Measurements from ENCODE around the gene ITGA11. TPM values are rescaled to one million over a fixed set of nuclear protein-coding genes. Genes with fewer than 3 reads are reported as not detected.

ITGA11 gene
- total and polyA plus RNA-seq, 2 of the 13 experiments (the other 11 are each of a cell fraction or from before 2014, with no cell fraction given): not detected

DNA sequence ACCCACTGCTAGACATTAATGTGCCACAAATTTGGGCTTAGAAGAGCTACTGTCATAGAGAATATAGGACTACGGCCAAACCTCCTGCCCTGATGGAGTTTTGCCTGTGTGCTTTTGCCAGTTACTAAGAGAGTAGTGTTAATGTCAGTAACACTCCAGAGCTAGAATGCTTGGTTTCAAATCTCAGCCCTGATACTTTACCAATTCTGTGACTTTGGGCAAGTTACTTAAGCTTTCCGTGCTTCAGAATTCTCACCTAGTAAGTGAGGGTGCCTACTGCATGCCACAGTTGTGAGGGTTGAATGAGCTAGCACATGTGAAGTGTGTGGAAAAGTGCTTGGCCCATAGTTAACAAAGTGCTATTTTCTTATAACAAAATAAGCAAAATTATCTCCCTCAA is 10.9 kb upstream of the ITGA11 start:
- in situ Hi-C loops (cut with HindIII; ENCODE audit: extremely low pct_ligation_motif_present, low pct_unique_long_range_greater_than_20kb): no loop called here
- no peak for ATAC-seq
- Histone ChIP-seq H3K27ac (ENCODE audit: extremely low read length, insufficient read depth, low read length) (no peak overlapping the region), H3K79me2 (ENCODE audit: insufficient read depth, low read length) (no peaks in the 10 kb centered on the region), H3K4me2 (ENCODE audit: low read depth, low read length) (no peak overlapping the region), H3K9ac (ENCODE audit: insufficient read depth, low read depth, low read length) (no peak overlapping the region), H3K4me1 (ENCODE audit: insufficient read depth, low read length) (no peaks in the 10 kb centered on the region), H3K4me3 (replicated peaks in 1 of 3; ENCODE audit: insufficient read depth in 1 of 3, low read depth in 2 of 3, low read length in 3 of 3) (no peak overlapping the region), H4K20me1 (ENCODE audit: insufficient read depth, low read length) (no peaks in the 10 kb centered on the region), H3K36me3 (replicated peaks in 1 of 2; ENCODE audit: control insufficient read depth in 1 of 2, insufficient read depth in 2 of 2, low read length in 2 of 2) (no peaks in the 10 kb centered on the region), H3K27me3 (ENCODE audit: control insufficient read depth in 1 of 2, insufficient read depth in 2 of 2, low read length in 2 of 2) (peaks cover 3 to 21% of the 10 kb centered on the region in 2 experiments; a peak in 3 of 5 replicates), H2AFZ (ENCODE audit: low read length) (no peak overlapping the region), H3K9me3 (ENCODE audit: low read length) (no peaks in the 10 kb centered on the region)
- ChIA-PET CTCF (ENCODE audit: low intra/inter-chr PET ratio, low total read pairs) (no interaction called here), POLR2A (no interaction called here)
- no peak for FAIRE-seq
- intact Hi-C loops (cut with micrococcal nuclease; ENCODE audit: unreplicated experiment): no loop called here
- WGBS (ENCODE audit: low lambda C conversion rate): 6% methylated on average over 2 of the region's 2 CpGs
- TF ChIP-seq TSC22D2 (CRISPR knock-in tag; IDR thresholded peaks at IDR 0.05; ENCODE audit: borderline replicate concordance): no peak
- TF ChIP-seq SIN3A (IDR thresholded peaks at IDR 0.05; ENCODE audit: borderline replicate concordance, low read depth, low read length): no peak
- TF ChIP-seq, protein P1, sequence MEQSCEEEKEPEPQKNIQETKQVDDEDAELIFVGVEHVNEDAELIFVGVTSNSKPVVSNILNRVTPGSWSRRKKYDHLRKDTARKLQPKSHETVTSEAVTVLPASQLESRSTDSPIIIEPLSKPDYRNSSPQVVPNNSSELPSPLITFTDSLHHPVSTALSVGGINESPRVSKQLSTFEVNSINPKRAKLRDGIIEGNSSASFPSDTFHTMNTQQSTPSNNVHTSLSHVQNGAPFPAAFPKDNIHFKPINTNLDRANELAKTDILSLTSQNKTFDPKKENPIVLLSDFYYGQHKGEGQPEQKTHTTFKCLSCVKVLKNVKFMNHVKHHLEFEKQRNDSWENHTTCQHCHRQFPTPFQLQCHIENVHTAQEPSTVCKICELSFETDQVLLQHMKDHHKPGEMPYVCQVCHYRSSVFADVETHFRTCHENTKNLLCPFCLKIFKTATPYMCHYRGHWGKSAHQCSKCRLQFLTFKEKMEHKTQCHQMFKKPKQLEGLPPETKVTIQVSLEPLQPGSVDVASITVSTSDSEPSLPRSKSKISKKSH (CRISPR knock-in tag; IDR thresholded peaks at IDR 0.05; ENCODE audit: borderline replicate concordance): no peak
- TF ChIP-seq RELA (CRISPR knock-in tag; IDR thresholded peaks at IDR 0.05): no peak
- TF ChIP-seq NCOA1 (CRISPR knock-in tag; IDR thresholded peaks at IDR 0.05): no peak
- TF ChIP-seq ZC3H13 (CRISPR knock-in tag; IDR thresholded peaks at IDR 0.05): no peak
- TF ChIP-seq ZFX (CRISPR knock-in tag; IDR thresholded peaks at IDR 0.05; ENCODE audit: low read depth): no peak
- TF ChIP-seq ZFP36L1 (CRISPR knock-in tag; IDR thresholded peaks at IDR 0.05): no peak
- no peak for TF ChIP-seq ZNF569 (CRISPR knock-in tag; IDR thresholded peaks at IDR 0.05; ENCODE audit: borderline replicate concordance)
- no peak for TF ChIP-seq TARDBP (CRISPR knock-in tag; IDR thresholded peaks at IDR 0.05)
- no peak for TF ChIP-seq TAF1 (CRISPR knock-in tag; IDR thresholded peaks at IDR 0.05)
- no peak for TF ChIP-seq JDP2 (CRISPR knock-in tag; IDR thresholded peaks at IDR 0.05; ENCODE audit: borderline replicate concordance)
- TF ChIP-seq NR2F1 (CRISPR knock-in tag; IDR thresholded peaks at IDR 0.05): no peak
- no peak for TF ChIP-seq TAF15 (IDR thresholded peaks at IDR 0.05; ENCODE audit: low read depth, low read length, poor library complexity, severe bottlenecking)
- no peak for TF ChIP-seq SRY (CRISPR knock-in tag; IDR thresholded peaks at IDR 0.05)
- TF ChIP-seq ZNF20 (CRISPR knock-in tag; IDR thresholded peaks at IDR 0.05): no peak
- TF ChIP-seq KMT2B (CRISPR knock-in tag; IDR thresholded peaks at IDR 0.05): no peak
- no peak for TF ChIP-seq HNRNPH1 (optimal IDR thresholded peaks at IDR 0.05; ENCODE audit: low read depth, low read length)
- no peak for DNase-seq (ENCODE audit: low spot score)
- BruUV-seq (replicated peaks): no TSS peak
